Measurements from ENCODE around the gene FATE1.

Gene FATE1

GRCh38 chrX:151753313-151754046 lies 37.6 kb downstream of the FATE1 start:
- WGBS: 4% methylated on average over 17 of the region's 22 CpGs
- H3K27me3 ChIP-seq (ENCODE audit: control insufficient read depth in 1 of 2, insufficient read depth in 1 of 2, low read length in 2 of 2): peaks cover 0 to 69% of the 10 kb centered on the region in 2 experiments
- no peak overlapping the region for H3K9ac ChIP-seq (ENCODE audit: low read length)
- no peak overlapping the region for H3K4me2 ChIP-seq (ENCODE audit: low read length, poor library complexity, severe bottlenecking)
- H2AFZ ChIP-seq (ENCODE audit: low read depth, low read length): no peak overlapping the region
- H3K27ac ChIP-seq (ENCODE audit: low read length, poor library complexity, severe bottlenecking): no peak overlapping the region
- no peak overlapping the region for H2BK15ac ChIP-seq (ENCODE audit: low read depth, poor library complexity, severe bottlenecking)
- no peak overlapping the region for H2BK120ac ChIP-seq (ENCODE audit: low read depth, low read length)
- H4K91ac ChIP-seq (ENCODE audit: low read length): no peak overlapping the region
- H3K9me3 ChIP-seq (ENCODE audit: control insufficient read depth, low read length): no peaks in the 10 kb centered on the region
- no peaks in the 10 kb centered on the region for H3K4me1 ChIP-seq (ENCODE audit: control insufficient read depth, insufficient read depth, low read depth, low read length)
- no peak for DNase-seq
- no peak overlapping the region for H3K4ac ChIP-seq (ENCODE audit: low read depth in 1 of 2, low read length in 2 of 2)
- no peaks in the 10 kb centered on the region for H3K79me1 ChIP-seq (replicated peaks; ENCODE audit: low read length, poor library complexity, severe bottlenecking)
- no peak overlapping the region for H3K23ac ChIP-seq (ENCODE audit: low read length in 2 of 2)
- peak overlapping the region in 1 of 2 experiments; percentile 32 for H3K4me3 ChIP-seq (ENCODE audit: insufficient read depth in 1 of 2, low read depth in 1 of 2, low read length in 2 of 2)
- H2BK12ac ChIP-seq (ENCODE audit: low read length in 2 of 2): no peak overlapping the region
- H2BK5ac ChIP-seq (ENCODE audit: low read depth, low read length, poor library complexity, severe bottlenecking): no peak overlapping the region
- no peak overlapping the region for H3K18ac ChIP-seq (ENCODE audit: low read depth in 1 of 2, low read length in 2 of 2)
- H2AK5ac ChIP-seq (ENCODE audit: low read length, severe bottlenecking): no peak overlapping the region
- no peak overlapping the region for H4K8ac ChIP-seq (ENCODE audit: low read length)
- H3K14ac ChIP-seq (ENCODE audit: low read length in 2 of 2): no peak overlapping the region
- no peaks in the 10 kb centered on the region for H3K36me3 ChIP-seq (ENCODE audit: control insufficient read depth in 1 of 2, insufficient read depth in 2 of 2, low read depth in 1 of 2, low read length in 2 of 2)

GRCh38 chrX:151754047-151754429 lies 38.2 kb downstream of the FATE1 start:
- no peak overlapping the region for H2BK120ac ChIP-seq (ENCODE audit: low read depth, low read length)
- H3K9ac ChIP-seq (ENCODE audit: low read length): no peak overlapping the region
- H3K4me1 ChIP-seq (ENCODE audit: control insufficient read depth, insufficient read depth, low read depth, low read length): no peaks in the 10 kb centered on the region
- no peak overlapping the region for H4K91ac ChIP-seq (ENCODE audit: low read length)
- H3K23ac ChIP-seq (ENCODE audit: low read length in 2 of 2): no peak overlapping the region
- H3K27me3 ChIP-seq (ENCODE audit: control insufficient read depth in 1 of 2, insufficient read depth in 1 of 2, low read length in 2 of 2): peaks cover 0 to 68% of the 10 kb centered on the region in 2 experiments
- H3K18ac ChIP-seq (ENCODE audit: low read depth in 1 of 2, low read length in 2 of 2): no peak overlapping the region
- H3K27ac ChIP-seq (ENCODE audit: low read length, poor library complexity, severe bottlenecking): no peak overlapping the region
- H2AFZ ChIP-seq (ENCODE audit: low read depth, low read length): no peak overlapping the region
- DNase-seq: no peak
- H3K4me3 ChIP-seq (ENCODE audit: insufficient read depth in 1 of 2, low read depth in 1 of 2, low read length in 2 of 2): no peak overlapping the region
- no peak overlapping the region for H2BK5ac ChIP-seq (ENCODE audit: low read depth, low read length, poor library complexity, severe bottlenecking)
- H3K36me3 ChIP-seq (ENCODE audit: control insufficient read depth in 1 of 2, insufficient read depth in 2 of 2, low read depth in 1 of 2, low read length in 2 of 2): no peaks in the 10 kb centered on the region
- H3K4ac ChIP-seq (ENCODE audit: low read depth in 1 of 2, low read length in 2 of 2): no peak overlapping the region
- H2AK5ac ChIP-seq (ENCODE audit: low read length, severe bottlenecking): no peak overlapping the region
- H2BK12ac ChIP-seq (ENCODE audit: low read length in 2 of 2): no peak overlapping the region
- H3K14ac ChIP-seq (ENCODE audit: low read length in 2 of 2): no peak overlapping the region
- 41% methylated on average over 6 of the region's 6 CpGs for WGBS
- H3K9me3 ChIP-seq (ENCODE audit: control insufficient read depth, low read length): no peaks in the 10 kb centered on the region
- no peak overlapping the region for H2BK15ac ChIP-seq (ENCODE audit: low read depth, poor library complexity, severe bottlenecking)
- H3K79me1 ChIP-seq (replicated peaks; ENCODE audit: low read length, poor library complexity, severe bottlenecking): no peaks in the 10 kb centered on the region
- H4K8ac ChIP-seq (ENCODE audit: low read length): no peak overlapping the region
- no peak overlapping the region for H3K4me2 ChIP-seq (ENCODE audit: low read length, poor library complexity, severe bottlenecking)

- H4K91ac ChIP-seq (ENCODE audit: low read length): no peak overlapping the region
- H3K14ac ChIP-seq (ENCODE audit: low read length in 2 of 2): no peak overlapping the region
- no peak overlapping the region for H2BK15ac ChIP-seq (ENCODE audit: low read depth, poor library complexity, severe bottlenecking)
- H3K27ac ChIP-seq (ENCODE audit: low read length, poor library complexity, severe bottlenecking): no peak overlapping the region
- H2BK120ac ChIP-seq (ENCODE audit: low read depth, low read length): no peak overlapping the region
- no peak overlapping the region for H3K4ac ChIP-seq (ENCODE audit: low read depth in 1 of 2, low read length in 2 of 2)
- H3K9ac ChIP-seq (ENCODE audit: low read length): no peak overlapping the region
- H3K23ac ChIP-seq (ENCODE audit: low read length in 2 of 2): no peak overlapping the region
- no peaks in the 10 kb centered on the region for H3K79me1 ChIP-seq (replicated peaks; ENCODE audit: low read length, poor library complexity, severe bottlenecking)
- 85% methylated on average over 11 of the region's 11 CpGs for WGBS
- H2BK12ac ChIP-seq (ENCODE audit: low read length in 2 of 2): no peak overlapping the region
- H3K4me2 ChIP-seq (ENCODE audit: low read length, poor library complexity, severe bottlenecking): no peak overlapping the region
- H2BK5ac ChIP-seq (ENCODE audit: low read depth, low read length, poor library complexity, severe bottlenecking): no peak overlapping the region
- H3K9me3 ChIP-seq (ENCODE audit: control insufficient read depth, low read length): no peaks in the 10 kb centered on the region
- H3K4me3 ChIP-seq (ENCODE audit: insufficient read depth in 1 of 2, low read depth in 1 of 2, low read length in 2 of 2): no peak overlapping the region
- no peak overlapping the region for H2AFZ ChIP-seq (ENCODE audit: low read depth, low read length)
- H2AK5ac ChIP-seq (ENCODE audit: low read length, severe bottlenecking): no peak overlapping the region
- H3K36me3 ChIP-seq (ENCODE audit: control insufficient read depth in 1 of 2, insufficient read depth in 2 of 2, low read depth in 1 of 2, low read length in 2 of 2): no peaks in the 10 kb centered on the region
- H3K4me1 ChIP-seq (ENCODE audit: control insufficient read depth, insufficient read depth, low read depth, low read length): no peaks in the 10 kb centered on the region
- H3K27me3 ChIP-seq (ENCODE audit: control insufficient read depth in 1 of 2, insufficient read depth in 1 of 2, low read length in 2 of 2): peaks cover 0 to 68% of the 10 kb centered on the region in 2 experiments
- DNase-seq: no peak
- H3K18ac ChIP-seq (ENCODE audit: low read depth in 1 of 2, low read length in 2 of 2): no peak overlapping the region
- no peak overlapping the region for H4K8ac ChIP-seq (ENCODE audit: low read length)
Observed at GRCh38 chrX:151754641-151755215, 38.9 kb downstream of the FATE1 start.

GRCh38 chrX:151759041-151759708 lies 43.3 kb downstream of the FATE1 start:
- Histone ChIP-seq H3K4me2 (ENCODE audit: low read length, poor library complexity, severe bottlenecking) (no peak overlapping the region), H2AK5ac (ENCODE audit: low read length, severe bottlenecking) (no peak overlapping the region), H3K4me1 (ENCODE audit: control insufficient read depth, insufficient read depth, low read depth, low read length) (no peaks in the 10 kb centered on the region), H4K8ac (ENCODE audit: low read length) (no peak overlapping the region), H3K79me1 (replicated peaks; ENCODE audit: low read length, poor library complexity, severe bottlenecking) (no peaks in the 10 kb centered on the region), H3K4me3 (ENCODE audit: insufficient read depth in 1 of 2, low read depth in 1 of 2, low read length in 2 of 2) (no peak overlapping the region), H2BK15ac (ENCODE audit: low read depth, poor library complexity, severe bottlenecking) (no peak overlapping the region), H3K23ac (ENCODE audit: low read length in 2 of 2) (no peak overlapping the region), H3K27ac (ENCODE audit: low read length, poor library complexity, severe bottlenecking) (no peak overlapping the region), H2AFZ (ENCODE audit: low read depth, low read length) (no peak overlapping the region), H3K4ac (ENCODE audit: low read depth in 1 of 2, low read length in 2 of 2) (no peak overlapping the region), H3K36me3 (ENCODE audit: control insufficient read depth in 1 of 2, insufficient read depth in 2 of 2, low read depth in 1 of 2, low read length in 2 of 2) (no peaks in the 10 kb centered on the region), H3K18ac (ENCODE audit: low read depth in 1 of 2, low read length in 2 of 2) (no peak overlapping the region), H2BK120ac (ENCODE audit: low read depth, low read length) (no peak overlapping the region), H2BK12ac (ENCODE audit: low read length in 2 of 2) (no peak overlapping the region), H2BK5ac (ENCODE audit: low read depth, low read length, poor library complexity, severe bottlenecking) (no peak overlapping the region), H3K27me3 (ENCODE audit: control insufficient read depth in 1 of 2, insufficient read depth in 1 of 2, low read length in 2 of 2) (peaks cover 0 to 62% of the 10 kb centered on the region in 2 experiments), H3K9me3 (ENCODE audit: control insufficient read depth, low read length) (no peaks in the 10 kb centered on the region), H4K91ac (ENCODE audit: low read length) (no peak overlapping the region), H3K14ac (ENCODE audit: low read length in 2 of 2) (no peak overlapping the region), H3K9ac (ENCODE audit: low read length) (no peak overlapping the region)
- no peak for DNase-seq
- WGBS: 84% methylated on average over 10 of the region's 11 CpGs

Measured in mesenchymal stem cell (in vitro differentiated cells and primary cell).